ENCODE measurements around the gene TPRG1L. TPM values are rescaled to one million over a fixed set of nuclear protein-coding genes. Genes with fewer than 3 reads are reported as not detected.

Gene TPRG1L
- total RNA-seq, 1 donor from 2014 or later: 33.7 TPM

GRCh38 chr1:3588395-3588794 is 36.4 kb upstream of the TPRG1L start:
- no peak overlapping the region for H2AFZ ChIP-seq (ENCODE audit: low read depth, low read length)
- no peaks in the 10 kb centered on the region for H3K4me1 Mint-ChIP-seq (ENCODE audit: low read depth, unreplicated experiment)
- H3K4me1 ChIP-seq (ENCODE audit: insufficient read depth, low read length): no peaks in the 10 kb centered on the region
- H3K27ac Mint-ChIP-seq (ENCODE audit: unreplicated experiment): no peak overlapping the region
- H3K9me3 Mint-ChIP-seq (ENCODE audit: unreplicated experiment): peaks cover 3% of the 10 kb centered on the region
- no peak overlapping the region for H3K9ac ChIP-seq (ENCODE audit: low read length)
- H3K36me3 Mint-ChIP-seq (ENCODE audit: low read depth, unreplicated experiment): no peaks in the 10 kb centered on the region
- no peak overlapping the region for H3K27ac ChIP-seq (ENCODE audit: low read depth, low read length)
- no peaks in the 10 kb centered on the region for H4K20me1 ChIP-seq (ENCODE audit: insufficient read depth, low read length)
- TF ChIP-seq EZH2 (IDR thresholded peaks at IDR 0.05; ENCODE audit: insufficient read depth, low read length): no peak
- no peak for TF ChIP-seq CTCF (IDR thresholded peaks at IDR 0.05; ENCODE audit: insufficient read depth, low read depth, low read length)
- H3K27me3 ChIP-seq (ENCODE audit: insufficient read depth, low read length): peaks cover 2% of the 10 kb centered on the region
- H3K4me3 Mint-ChIP-seq (ENCODE audit: unreplicated experiment): no peak overlapping the region
- H3K27me3 Mint-ChIP-seq (ENCODE audit: low read depth, unreplicated experiment): peaks cover 15% of the 10 kb centered on the region
- FAIRE-seq (no peak), DNase-seq (ENCODE audit: low read depth) (no peak)
- H3K4me2 ChIP-seq (ENCODE audit: low read length): no peak overlapping the region
- H3K4me3 ChIP-seq (ENCODE audit: insufficient read depth, low read depth, low read length): no peak overlapping the region
- H3K79me2 ChIP-seq (ENCODE audit: insufficient read depth, low read length): no peaks in the 10 kb centered on the region
- H3K9me3 ChIP-seq (ENCODE audit: insufficient read depth, low read depth, low read length): peaks cover 7% of the 10 kb centered on the region
- H3K36me3 ChIP-seq (ENCODE audit: insufficient read depth, low read length): no peaks in the 10 kb centered on the region

- no peak overlapping the region for H3K4me3 ChIP-seq (ENCODE audit: insufficient read depth, low read depth, low read length)
- peaks cover 2% of the 10 kb centered on the region for H3K27me3 ChIP-seq (ENCODE audit: insufficient read depth, low read length)
- H3K36me3 ChIP-seq (ENCODE audit: insufficient read depth, low read length): no peaks in the 10 kb centered on the region
- no peaks in the 10 kb centered on the region for H3K4me1 ChIP-seq (ENCODE audit: insufficient read depth, low read length)
- H4K20me1 ChIP-seq (ENCODE audit: insufficient read depth, low read length): no peaks in the 10 kb centered on the region
- no peaks in the 10 kb centered on the region for H3K9me3 Mint-ChIP-seq (ENCODE audit: unreplicated experiment)
- TF ChIP-seq CTCF (IDR thresholded peaks at IDR 0.05; ENCODE audit: insufficient read depth, low read depth, low read length) (no peak), EZH2 (IDR thresholded peaks at IDR 0.05; ENCODE audit: insufficient read depth, low read length) (no peak)
- H3K9me3 ChIP-seq (ENCODE audit: insufficient read depth, low read depth, low read length): peaks cover 5% of the 10 kb centered on the region
- H3K4me3 Mint-ChIP-seq (ENCODE audit: unreplicated experiment): no peak overlapping the region
- no peaks in the 10 kb centered on the region for H3K36me3 Mint-ChIP-seq (ENCODE audit: low read depth, unreplicated experiment)
- no peak for DNase-seq (ENCODE audit: low read depth)
- H3K27me3 Mint-ChIP-seq (ENCODE audit: low read depth, unreplicated experiment): peaks cover 15% of the 10 kb centered on the region
- H3K27ac Mint-ChIP-seq (ENCODE audit: unreplicated experiment): no peak overlapping the region
- no peaks in the 10 kb centered on the region for H3K4me1 Mint-ChIP-seq (ENCODE audit: low read depth, unreplicated experiment)
- FAIRE-seq: no peak
- H3K79me2 ChIP-seq (ENCODE audit: insufficient read depth, low read length): no peaks in the 10 kb centered on the region
- H3K9ac ChIP-seq (ENCODE audit: low read length): no peak overlapping the region
- H2AFZ ChIP-seq (ENCODE audit: low read depth, low read length): no peak overlapping the region
- H3K4me2 ChIP-seq (ENCODE audit: low read length): no peak overlapping the region
- no peak overlapping the region for H3K27ac ChIP-seq (ENCODE audit: low read depth, low read length)
These were observed 34.6 kb upstream of the TPRG1L start for GRCh38 chr1:3590139-3590763.
